ENCODE data around the gene GUCY2D. TPM values are rescaled to one million over a fixed set of nuclear protein-coding genes. Genes with fewer than 3 reads are reported as not detected.

GUCY2D gene
- total RNA-seq, 1 donor from 2014 or later, result not detected

GRCh38 chr17:8044819-8045810 is 42.7 kb downstream of the GUCY2D start:
- H3K27ac ChIP-seq, result no peak overlapping the region
- no peaks in the 10 kb centered on the region for H3K9me3 ChIP-seq
- peak in 1 of 2 donors; percentile 69 for DNase-seq (ENCODE audit: extremely low spot score in 2 of 2)
- no peak overlapping the region for H3K4me3 ChIP-seq
- H3K36me3 ChIP-seq, result no peaks in the 10 kb centered on the region
- H3K4me1 ChIP-seq, result peaks cover 10% of the 10 kb centered on the region
- intact Hi-C loops (cut with DNase I), result no loop called here
- no peaks in the 10 kb centered on the region for H3K27me3 ChIP-seq
- TF ChIP-seq POLR2A (IDR thresholded peaks at IDR 0.05) (no peak), POLR2AphosphoS5 (IDR thresholded peaks at IDR 0.05; ENCODE audit: insufficient read depth in 1 of 2, low read depth in 1 of 2) (no peak), CTCF (IDR thresholded peaks at IDR 0.05) (no peak)

GRCh38 chr17:8046306-8046928 is 44.0 kb downstream of the GUCY2D start:
- H3K27me3 ChIP-seq, result no peaks in the 10 kb centered on the region
- intact Hi-C loops (cut with DNase I), result no loop called here
- H3K36me3 ChIP-seq, result no peaks in the 10 kb centered on the region
- TF ChIP-seq CTCF (IDR thresholded peaks at IDR 0.05), result no peak
- TF ChIP-seq POLR2AphosphoS5 (IDR thresholded peaks at IDR 0.05; ENCODE audit: insufficient read depth in 1 of 2, low read depth in 1 of 2), result no peak
- no peak for TF ChIP-seq POLR2A (IDR thresholded peaks at IDR 0.05)
- no peaks in the 10 kb centered on the region for H3K9me3 ChIP-seq
- H3K4me3 ChIP-seq, result no peak overlapping the region
- DNase-seq (ENCODE audit: extremely low spot score in 2 of 2), result no peak
- no peak overlapping the region for H3K27ac ChIP-seq
- H3K4me1 ChIP-seq, result no peaks in the 10 kb centered on the region

GRCh38 chr17:8046929-8047768 is 44.7 kb downstream of the GUCY2D start:
- intact Hi-C loops (cut with DNase I), result no loop called here
- H3K27me3 ChIP-seq, result no peaks in the 10 kb centered on the region
- no peaks in the 10 kb centered on the region for H3K36me3 ChIP-seq
- no peaks in the 10 kb centered on the region for H3K4me1 ChIP-seq
- H3K4me3 ChIP-seq, result no peak overlapping the region
- TF ChIP-seq CTCF (IDR thresholded peaks at IDR 0.05) (no peak), POLR2AphosphoS5 (IDR thresholded peaks at IDR 0.05; ENCODE audit: insufficient read depth in 1 of 2, low read depth in 1 of 2) (no peak)
- H3K9me3 ChIP-seq, result no peaks in the 10 kb centered on the region
- H3K27ac ChIP-seq, result no peak overlapping the region
- peak in 1 of 2 donors; percentile 54 for DNase-seq (ENCODE audit: extremely low spot score in 2 of 2)

- Histone ChIP-seq H3K27ac (no peak overlapping the region), H3K27me3 (no peaks in the 10 kb centered on the region), H3K9me3 (no peaks in the 10 kb centered on the region), H3K4me1 (no peaks in the 10 kb centered on the region), H3K4me3 (no peak overlapping the region), H3K36me3 (no peaks in the 10 kb centered on the region)
- TF ChIP-seq POLR2A (IDR thresholded peaks at IDR 0.05) (no peak), CTCF (IDR thresholded peaks at IDR 0.05) (no peak), POLR2AphosphoS5 (IDR thresholded peaks at IDR 0.05; ENCODE audit: insufficient read depth in 1 of 2, low read depth in 1 of 2) (no peak)
- intact Hi-C loops (cut with DNase I), result no loop called here
- DNase-seq (ENCODE audit: extremely low spot score in 2 of 2), result no peak
These were observed 45.3 kb downstream of the GUCY2D start for GRCh38 chr17:8047769-8048110.
